Activated T-cell treated with anti-CD3 and anti-CD28 coated beads, Interleukin-2, amount 50 U/mL, for 4 hours (primary cell): Measurements from ENCODE around the gene ZNF862. TPM values are rescaled to one million over a fixed set of nuclear protein-coding genes. Genes with fewer than 3 reads are reported as not detected.
"Not testable (repeated sequence)": the region's sequence is repeated elsewhere in the genome, so short reads cannot be mapped to it uniquely, and the experiment has no call there.

Source experiments
- ATAC-seq, 2 donors: fragments of 200-7000 bp; cut with Tn5 transposase; one replicate each; pipeline ENCODE4 v1.10.0; 2021
- DNase-seq: peaks from one replicate; pipeline ENCODE4 v3.0.0-alpha.2; 2020
- H3K27me3 Mint-ChIP-seq: one replicate; pipeline ENCODE4 v1.8.0; 2021; ENCODE audit warnings: low read depth, mixed read lengths
- H3K36me3 Mint-ChIP-seq: one replicate; pipeline ENCODE4 v1.8.0; 2022; ENCODE audit warnings: mixed read lengths; ENCODE audit not compliant: insufficient read depth
- H3K4me1 Mint-ChIP-seq: one replicate; pipeline ENCODE4 v1.8.0; 2021; ENCODE audit warnings: low read depth, mixed read lengths
- H3K4me3 Mint-ChIP-seq: one replicate; pipeline ENCODE4 v1.8.0; 2021; ENCODE audit warnings: mild to moderate bottlenecking, moderate library complexity, mixed read lengths
- H3K9me3 Mint-ChIP-seq: one replicate; pipeline ENCODE4 v1.8.0; 2021; ENCODE audit warnings: mixed read lengths
- total RNA-seq, 3 donors: library from RNA; stranded (reverse); gene quantifications; one replicate each; pipeline ENCODE4 v1.2.1, GENCODE V29; 2021

The ZNF862 gene
- total RNA-seq, 3 donors from 2014 or later, result 5.4 to 9.4 (median 7.4) TPM

- no peaks in the 10 kb centered on the region for H3K36me3 Mint-ChIP-seq
- no peak for DNase-seq
- no peak for ATAC-seq
- no peak overlapping the region for H3K4me3 Mint-ChIP-seq
- no peaks in the 10 kb centered on the region for H3K4me1 Mint-ChIP-seq
- H3K9me3 Mint-ChIP-seq, result no peaks in the 10 kb centered on the region
- peaks cover 2% of the 10 kb centered on the region for H3K27me3 Mint-ChIP-seq
Measured at GRCh38 chr7:149824748-149825566, 13.2 kb upstream of the ZNF862 start.

GRCh38 chr7:149825567-149826343, 12.4 kb upstream of the ZNF862 start:
- Mint-ChIP-seq H3K4me1 (no peaks in the 10 kb centered on the region), H3K36me3 (no peaks in the 10 kb centered on the region)
- ATAC-seq, result no peak

GRCh38 chr7:149826344-149827088, 11.7 kb upstream of the ZNF862 start:
- H3K9me3 Mint-ChIP-seq, result no peaks in the 10 kb centered on the region
- ATAC-seq (no peak), DNase-seq (no peak)
- no peaks in the 10 kb centered on the region for H3K4me1 Mint-ChIP-seq
- no peak overlapping the region for H3K4me3 Mint-ChIP-seq
- peaks cover 2% of the 10 kb centered on the region for H3K27me3 Mint-ChIP-seq
- no peaks in the 10 kb centered on the region for H3K36me3 Mint-ChIP-seq

More at GRCh38 chr7:149825567-149826343, 12.4 kb upstream of the ZNF862 start:
- H3K27me3 Mint-ChIP-seq, result peaks cover 2% of the 10 kb centered on the region
- DNase-seq, result no peak
- no peaks in the 10 kb centered on the region for H3K9me3 Mint-ChIP-seq
- H3K4me3 Mint-ChIP-seq, result no peak overlapping the region

GRCh38 chr7:149827089-149827981, 10.8 kb upstream of the ZNF862 start:
- H3K36me3 Mint-ChIP-seq, result no peaks in the 10 kb centered on the region

GRCh38 chr7:149828357-149829309, 9.5 kb upstream of the ZNF862 start:
- Mint-ChIP-seq H3K27me3 (peaks cover 11% of the 10 kb centered on the region), H3K9me3 (no peaks in the 10 kb centered on the region), H3K4me1 (no peaks in the 10 kb centered on the region), H3K4me3 (no peak overlapping the region), H3K36me3 (no peaks in the 10 kb centered on the region)
- no peak for ATAC-seq
- DNase-seq, result no peak

More at GRCh38 chr7:149827089-149827981, 10.8 kb upstream of the ZNF862 start:
- ATAC-seq (no peak), DNase-seq (no peak)
- Mint-ChIP-seq H3K9me3 (no peaks in the 10 kb centered on the region), H3K4me1 (no peaks in the 10 kb centered on the region), H3K27me3 (peaks cover 6% of the 10 kb centered on the region), H3K4me3 (no peak overlapping the region)

GRCh38 chr7:149830527-149830926, 7.6 kb upstream of the ZNF862 start:
- not testable (repeated sequence) for H3K36me3 Mint-ChIP-seq, H3K4me3 Mint-ChIP-seq, DNase-seq, ATAC-seq, H3K9me3 Mint-ChIP-seq, H3K4me1 Mint-ChIP-seq
- peaks cover 20% of the 10 kb centered on the region for H3K27me3 Mint-ChIP-seq

GRCh38 chr7:149830997-149831740, 7.0 kb upstream of the ZNF862 start:
- DNase-seq (no peak), ATAC-seq (no peak)
- H3K36me3 Mint-ChIP-seq, result no peaks in the 10 kb centered on the region
- H3K9me3 Mint-ChIP-seq, result no peaks in the 10 kb centered on the region
- no peak overlapping the region for H3K4me3 Mint-ChIP-seq
- H3K27me3 Mint-ChIP-seq, result peaks cover 20% of the 10 kb centered on the region
- no peaks in the 10 kb centered on the region for H3K4me1 Mint-ChIP-seq

- Mint-ChIP-seq H3K36me3 (no peaks in the 10 kb centered on the region), H3K4me3 (no peak overlapping the region), H3K27me3 (peaks cover 20% of the 10 kb centered on the region), H3K9me3 (no peaks in the 10 kb centered on the region), H3K4me1 (no peaks in the 10 kb centered on the region)
- DNase-seq (no peak), ATAC-seq (no peak)
Measured at GRCh38 chr7:149831741-149832219, 6.4 kb upstream of the ZNF862 start.

GRCh38 chr7:149832332-149833041, 5.7 kb upstream of the ZNF862 start:
- Mint-ChIP-seq H3K27me3 (peaks cover 18% of the 10 kb centered on the region), H3K4me3 (no peak overlapping the region), H3K4me1 (peaks cover under 1% of the 10 kb centered on the region), H3K9me3 (no peaks in the 10 kb centered on the region), H3K36me3 (no peaks in the 10 kb centered on the region)
- ATAC-seq, result no peak
- DNase-seq, result no peak

- DNase-seq (no peak), ATAC-seq (no peak)
- Mint-ChIP-seq H3K27me3 (peaks cover 18% of the 10 kb centered on the region), H3K4me3 (no peak overlapping the region), H3K4me1 (peaks cover 6% of the 10 kb centered on the region), H3K36me3 (no peaks in the 10 kb centered on the region), H3K9me3 (no peaks in the 10 kb centered on the region)
Measured at GRCh38 chr7:149833495-149834130, 4.6 kb upstream of the ZNF862 start.

- peaks cover 18% of the 10 kb centered on the region for H3K27me3 Mint-ChIP-seq
- H3K4me3 Mint-ChIP-seq, result no peak overlapping the region
- H3K9me3 Mint-ChIP-seq, result no peaks in the 10 kb centered on the region
- ATAC-seq (no peak), DNase-seq (no peak)
- H3K36me3 Mint-ChIP-seq, result no peaks in the 10 kb centered on the region
- peaks cover 15% of the 10 kb centered on the region for H3K4me1 Mint-ChIP-seq
Measured at GRCh38 chr7:149834601-149835000, 3.6 kb upstream of the ZNF862 start.
